Epidermal melanocyte (primary cell): Measurements from ENCODE around the gene SDHB.

ENCODE experiments used
- DNase-seq: peaks from one replicate; pipeline ENCODE4 v3.0.0; 2011; ENCODE audit warnings: low spot score; ENCODE audit not compliant: insufficient read length

The SDHB gene

GRCh38 chr1:17053685-17054410, at the start of gene SDHB:
SDHB (minus strand) TSS chr1:17054032; CDS start chr1:17054019, 13 bp downstream.
- DNase-seq: peak; percentile 93

GRCh38 chr1:17102232-17102631, 48.4 kb upstream of the SDHB start:
- no peak for DNase-seq

GRCh38 chr1:17101261-17101660, 47.4 kb upstream of the SDHB start:
- no peak for DNase-seq

GRCh38 chr1:17099616-17100340, 45.9 kb upstream of the SDHB start:
- no peak for DNase-seq

GRCh38 chr1:17098446-17099317, 44.9 kb upstream of the SDHB start:
- DNase-seq: no peak

- DNase-seq: no peak
Observed at GRCh38 chr1:17097787-17098186, 44.0 kb upstream of the SDHB start.

- DNase-seq: no peak
Observed at GRCh38 chr1:17097147-17097546, 43.3 kb upstream of the SDHB start.

- no peak for DNase-seq
Observed at GRCh38 chr1:17096584-17096983, 42.8 kb upstream of the SDHB start.

GRCh38 chr1:17095141-17095540, 41.3 kb upstream of the SDHB start:
- DNase-seq: no peak

- no peak for DNase-seq
Observed at GRCh38 chr1:17094664-17095063, 40.8 kb upstream of the SDHB start.

- no peak for DNase-seq
Observed at GRCh38 chr1:17093822-17094393, 40.1 kb upstream of the SDHB start.

GRCh38 chr1:17091252-17091651, 37.4 kb upstream of the SDHB start:
- DNase-seq: no peak

GRCh38 chr1:17089506-17089905, 35.7 kb upstream of the SDHB start:
- DNase-seq: peak; percentile 91

GRCh38 chr1:17086751-17087150, 32.9 kb upstream of the SDHB start:
- DNase-seq: no peak

GRCh38 chr1:17084787-17085186, 31.0 kb upstream of the SDHB start:
- no peak for DNase-seq

GRCh38 chr1:17082761-17083160, 28.9 kb upstream of the SDHB start:
- DNase-seq: no peak

GRCh38 chr1:17081439-17081838, 27.6 kb upstream of the SDHB start:
- DNase-seq: no peak

GRCh38 chr1:17080880-17081279, 27.0 kb upstream of the SDHB start:
- no peak for DNase-seq

- DNase-seq: no peak
Observed at GRCh38 chr1:17080085-17080759, 26.4 kb upstream of the SDHB start.

- DNase-seq: no peak
Observed at GRCh38 chr1:17078991-17079868, 25.4 kb upstream of the SDHB start.
